ENCODE results near the gene KDM4F.

KDM4F gene

DNA sequence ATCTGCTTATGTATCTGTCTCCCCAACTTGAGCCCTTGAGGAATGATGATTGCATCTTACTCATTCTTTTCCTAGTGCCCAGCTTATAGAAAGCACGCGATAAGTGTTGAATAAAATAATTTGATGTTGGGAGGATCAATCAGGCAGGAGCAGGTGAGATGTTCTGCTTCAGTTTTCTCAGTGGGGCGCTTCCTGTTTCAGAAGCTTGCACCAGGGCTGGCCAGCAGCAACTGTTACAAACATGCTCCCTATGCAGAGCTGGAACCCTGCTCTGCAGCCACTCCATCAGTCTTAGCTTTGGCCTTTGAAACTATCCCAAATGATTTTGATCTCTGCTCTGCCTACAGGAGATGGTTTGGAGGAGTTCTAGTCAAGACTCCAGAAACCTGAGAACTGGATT, 44.3 kb downstream of the KDM4F start:
- TF ChIP-seq, protein P1, sequence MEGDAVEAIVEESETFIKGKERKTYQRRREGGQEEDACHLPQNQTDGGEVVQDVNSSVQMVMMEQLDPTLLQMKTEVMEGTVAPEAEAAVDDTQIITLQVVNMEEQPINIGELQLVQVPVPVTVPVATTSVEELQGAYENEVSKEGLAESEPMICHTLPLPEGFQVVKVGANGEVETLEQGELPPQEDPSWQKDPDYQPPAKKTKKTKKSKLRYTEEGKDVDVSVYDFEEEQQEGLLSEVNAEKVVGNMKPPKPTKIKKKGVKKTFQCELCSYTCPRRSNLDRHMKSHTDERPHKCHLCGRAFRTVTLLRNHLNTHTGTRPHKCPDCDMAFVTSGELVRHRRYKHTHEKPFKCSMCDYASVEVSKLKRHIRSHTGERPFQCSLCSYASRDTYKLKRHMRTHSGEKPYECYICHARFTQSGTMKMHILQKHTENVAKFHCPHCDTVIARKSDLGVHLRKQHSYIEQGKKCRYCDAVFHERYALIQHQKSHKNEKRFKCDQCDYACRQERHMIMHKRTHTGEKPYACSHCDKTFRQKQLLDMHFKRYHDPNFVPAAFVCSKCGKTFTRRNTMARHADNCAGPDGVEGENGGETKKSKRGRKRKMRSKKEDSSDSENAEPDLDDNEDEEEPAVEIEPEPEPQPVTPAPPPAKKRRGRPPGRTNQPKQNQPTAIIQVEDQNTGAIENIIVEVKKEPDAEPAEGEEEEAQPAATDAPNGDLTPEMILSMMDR (IDR thresholded peaks at IDR 0.05): no peak
- TF ChIP-seq ZFX (IDR thresholded peaks at IDR 0.05; ENCODE audit: borderline replicate concordance): no peak
- H3K27ac ChIP-seq: no peak overlapping the region

DNA sequence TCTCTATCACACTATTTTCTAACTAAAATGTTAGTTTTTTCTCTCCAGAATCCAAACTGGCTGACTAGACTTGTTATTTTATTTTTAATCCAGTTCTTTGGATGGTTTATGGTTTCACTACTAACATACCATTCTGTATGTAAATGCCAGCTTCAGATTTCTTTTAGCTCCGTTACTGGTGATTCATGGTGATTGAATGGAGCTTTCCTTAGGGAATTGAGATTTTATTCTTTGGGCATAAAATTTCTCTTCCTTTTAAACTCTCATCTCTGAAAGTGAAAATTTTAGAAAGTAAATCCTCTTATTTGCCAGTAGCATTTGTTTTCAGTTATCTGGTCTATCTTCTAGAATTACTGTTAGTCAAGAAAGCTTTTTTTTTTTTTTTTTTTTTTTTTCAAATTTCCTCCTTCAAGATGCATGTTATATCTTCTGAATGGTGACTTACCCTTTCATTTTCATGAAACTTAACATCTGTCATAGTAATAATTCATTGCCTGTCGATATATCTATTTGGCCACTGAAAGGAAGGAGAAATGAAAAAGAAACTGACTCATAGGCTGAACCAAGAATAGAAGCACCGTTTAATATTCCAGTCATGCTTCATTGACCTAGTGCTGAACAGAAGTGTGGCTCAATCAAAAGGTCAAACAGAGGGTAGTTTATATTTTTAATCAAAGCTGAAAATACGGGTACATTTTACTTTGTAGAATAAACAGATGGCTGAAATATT, 46.8 kb downstream of the KDM4F start:
- H3K27ac ChIP-seq: no peak overlapping the region

DNA sequence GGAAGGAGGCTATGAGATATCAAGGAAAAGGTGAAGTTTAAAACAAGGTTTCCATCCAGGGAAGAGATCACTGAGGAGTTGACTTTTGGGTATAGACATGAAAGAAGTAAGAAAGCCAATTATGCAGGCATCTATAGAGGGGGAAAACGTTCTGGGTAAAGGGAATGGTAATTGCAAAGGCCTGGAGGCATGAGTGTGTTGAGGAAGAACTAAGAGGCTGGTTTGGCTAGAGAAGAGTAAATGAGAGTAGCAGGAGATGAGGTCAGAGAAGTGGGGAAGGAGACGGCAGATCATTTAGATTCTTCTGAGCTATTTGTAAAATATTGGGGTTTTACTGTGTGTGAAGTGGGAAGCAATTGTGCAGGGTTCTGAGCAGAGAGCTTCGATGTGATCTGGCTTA, 48.0 kb downstream of the KDM4F start:
- TF ChIP-seq, protein P1 (IDR thresholded peaks at IDR 0.05): no peak
- TF ChIP-seq ZFX (IDR thresholded peaks at IDR 0.05; ENCODE audit: borderline replicate concordance): no peak
- no peak overlapping the region for H3K27ac ChIP-seq

More for the DNA sequence above, 46.8 kb downstream of the KDM4F start:
- no peak for TF ChIP-seq ZFX (IDR thresholded peaks at IDR 0.05; ENCODE audit: borderline replicate concordance)
- TF ChIP-seq, protein P1 (IDR thresholded peaks at IDR 0.05): no peak

DNA sequence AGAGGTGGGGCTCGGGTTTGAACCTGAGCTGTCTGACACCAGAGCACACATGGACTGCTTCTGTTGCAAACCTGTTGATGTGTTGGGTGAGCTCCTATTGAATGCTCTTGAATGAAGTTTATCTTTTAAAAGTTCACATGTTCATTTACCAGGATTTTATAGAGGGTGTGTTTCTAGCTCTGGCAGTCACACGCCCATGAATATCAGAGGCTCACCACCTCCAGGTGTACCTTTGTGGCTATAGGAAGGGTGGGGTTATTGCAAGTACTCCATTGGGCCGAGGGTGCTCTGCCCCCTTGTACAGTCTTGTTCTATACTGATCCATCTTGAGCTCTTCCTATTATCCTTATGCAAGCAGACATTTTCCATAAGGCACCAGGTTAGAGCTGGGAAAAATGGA, 49.6 kb downstream of the KDM4F start:
- no peak overlapping the region for H3K27ac ChIP-seq
- TF ChIP-seq, protein P1 (IDR thresholded peaks at IDR 0.05): no peak
- TF ChIP-seq ZFX (IDR thresholded peaks at IDR 0.05; ENCODE audit: borderline replicate concordance): no peak

DNA sequence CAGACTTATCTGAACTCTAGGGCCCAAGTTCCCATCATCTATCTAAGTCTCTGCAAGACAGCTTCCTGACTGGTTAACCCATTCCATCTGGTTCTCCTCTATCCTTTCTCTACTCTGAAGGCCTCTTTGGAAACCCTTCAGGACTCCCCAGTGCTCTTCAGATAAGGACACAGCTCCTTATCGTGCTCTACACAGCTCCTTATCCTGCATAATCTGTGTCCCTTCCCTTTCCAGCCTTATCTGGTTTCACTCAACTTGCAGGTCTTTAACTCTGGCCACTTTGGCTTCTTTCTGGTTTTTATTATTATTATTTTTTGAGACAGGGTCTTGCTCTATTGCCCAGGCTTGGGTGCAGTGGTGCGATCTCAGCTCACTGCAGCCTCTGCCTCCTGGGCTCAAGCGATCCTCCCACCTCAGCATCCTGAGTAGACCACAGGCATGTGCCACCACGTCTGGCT, 51.0 kb downstream of the KDM4F start:
- H3K27ac ChIP-seq: no peak overlapping the region
- TF ChIP-seq, protein P1 (IDR thresholded peaks at IDR 0.05): no peak
- TF ChIP-seq ZFX (IDR thresholded peaks at IDR 0.05; ENCODE audit: borderline replicate concordance): no peak
